HEK293 (cell line): ENCODE measurements around the gene ERCC3.

Source experiments
- GLI2 ChIP-seq: fragments of 450-650 bp; formaldehyde crosslinking; IDR thresholded peaks from 2 replicates; pipeline ENCODE4; 2017; ENCODE audit warnings: missing biosample characterization, missing genetic modification characterization, low read depth, borderline replicate concordance
- REPIN1 ChIP-seq: fragments of 450-650 bp; formaldehyde crosslinking; IDR thresholded peaks from 2 replicates; pipeline ENCODE4 v1.5.1; 2017; ENCODE audit warnings: missing biosample characterization, missing genetic modification characterization, low read depth
- ZNF133 ChIP-seq: fragments of 450-650 bp; formaldehyde crosslinking; IDR thresholded peaks from 2 replicates; pipeline ENCODE4 v1.5.1; 2016; ENCODE audit warnings: missing biosample characterization, missing genetic modification characterization
- ZNF416 ChIP-seq: fragments of 450-650 bp; formaldehyde crosslinking; IDR thresholded peaks from 2 replicates; pipeline ENCODE4 v1.5.1; 2016; ENCODE audit warnings: missing biosample characterization, missing genetic modification characterization
- ZNF768 ChIP-seq: fragments of 450-650 bp; formaldehyde crosslinking; IDR thresholded peaks from 2 replicates; pipeline ENCODE4 v1.5.1; 2018; ENCODE audit warnings: missing biosample characterization, mild to moderate bottlenecking, missing genetic modification characterization
- TF ChIP-seq, protein P1 (sequence below): fragments of 450-650 bp; formaldehyde crosslinking; IDR thresholded peaks from 2 replicates; pipeline ENCODE4 v1.5.1; 2016; ENCODE audit warnings: missing biosample characterization, missing genetic modification characterization
- TF ChIP-seq, protein P2 (sequence below): fragments of 450-650 bp; formaldehyde crosslinking; IDR thresholded peaks from 2 replicates; pipeline ENCODE4 v1.5.1; 2016; ENCODE audit warnings: missing biosample characterization, missing genetic modification characterization
- TF ChIP-seq, protein P3 (sequence below): fragments of 450-650 bp; formaldehyde crosslinking; IDR thresholded peaks from 2 replicates; pipeline ENCODE4 v1.5.1; 2016; ENCODE audit warnings: missing biosample characterization, missing genetic modification characterization
- TF ChIP-seq, protein P4 (sequence below): fragments of 450-650 bp; formaldehyde crosslinking; IDR thresholded peaks from 2 replicates; pipeline ENCODE4 v1.5.1; 2016; ENCODE audit warnings: missing biosample characterization, missing genetic modification characterization, low read depth

DNA sequence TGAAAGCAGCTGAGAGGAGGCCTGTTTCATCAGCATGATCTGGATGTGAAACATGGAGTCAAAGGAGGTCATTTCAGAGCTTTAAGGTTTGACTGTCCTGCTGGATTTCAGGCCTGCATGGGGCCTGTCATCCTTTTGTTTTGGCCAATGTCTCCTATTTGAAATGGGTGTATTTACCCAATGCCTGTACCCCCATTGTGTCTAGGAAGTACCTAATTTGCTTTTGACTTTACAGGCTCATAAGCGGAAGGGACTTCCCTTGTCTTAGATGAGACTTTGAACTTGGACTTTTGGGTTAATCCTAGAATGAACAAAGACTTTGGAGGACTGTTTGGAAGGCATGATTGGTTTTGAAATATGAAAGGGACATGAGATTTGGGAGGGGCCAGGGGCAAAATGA lies 54.5 kb downstream of the ERCC3 start:
- no peak for TF ChIP-seq ZNF133 (tag by site-specific recombination)
- TF ChIP-seq, protein P1, sequence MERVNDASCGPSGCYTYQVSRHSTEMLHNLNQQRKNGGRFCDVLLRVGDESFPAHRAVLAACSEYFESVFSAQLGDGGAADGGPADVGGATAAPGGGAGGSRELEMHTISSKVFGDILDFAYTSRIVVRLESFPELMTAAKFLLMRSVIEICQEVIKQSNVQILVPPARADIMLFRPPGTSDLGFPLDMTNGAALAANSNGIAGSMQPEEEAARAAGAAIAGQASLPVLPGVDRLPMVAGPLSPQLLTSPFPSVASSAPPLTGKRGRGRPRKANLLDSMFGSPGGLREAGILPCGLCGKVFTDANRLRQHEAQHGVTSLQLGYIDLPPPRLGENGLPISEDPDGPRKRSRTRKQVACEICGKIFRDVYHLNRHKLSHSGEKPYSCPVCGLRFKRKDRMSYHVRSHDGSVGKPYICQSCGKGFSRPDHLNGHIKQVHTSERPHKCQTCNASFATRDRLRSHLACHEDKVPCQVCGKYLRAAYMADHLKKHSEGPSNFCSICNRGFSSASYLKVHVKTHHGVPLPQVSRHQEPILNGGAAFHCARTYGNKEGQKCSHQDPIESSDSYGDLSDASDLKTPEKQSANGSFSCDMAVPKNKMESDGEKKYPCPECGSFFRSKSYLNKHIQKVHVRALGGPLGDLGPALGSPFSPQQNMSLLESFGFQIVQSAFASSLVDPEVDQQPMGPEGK (tag by site-specific recombination) = no peak
- TF ChIP-seq, protein P2, sequence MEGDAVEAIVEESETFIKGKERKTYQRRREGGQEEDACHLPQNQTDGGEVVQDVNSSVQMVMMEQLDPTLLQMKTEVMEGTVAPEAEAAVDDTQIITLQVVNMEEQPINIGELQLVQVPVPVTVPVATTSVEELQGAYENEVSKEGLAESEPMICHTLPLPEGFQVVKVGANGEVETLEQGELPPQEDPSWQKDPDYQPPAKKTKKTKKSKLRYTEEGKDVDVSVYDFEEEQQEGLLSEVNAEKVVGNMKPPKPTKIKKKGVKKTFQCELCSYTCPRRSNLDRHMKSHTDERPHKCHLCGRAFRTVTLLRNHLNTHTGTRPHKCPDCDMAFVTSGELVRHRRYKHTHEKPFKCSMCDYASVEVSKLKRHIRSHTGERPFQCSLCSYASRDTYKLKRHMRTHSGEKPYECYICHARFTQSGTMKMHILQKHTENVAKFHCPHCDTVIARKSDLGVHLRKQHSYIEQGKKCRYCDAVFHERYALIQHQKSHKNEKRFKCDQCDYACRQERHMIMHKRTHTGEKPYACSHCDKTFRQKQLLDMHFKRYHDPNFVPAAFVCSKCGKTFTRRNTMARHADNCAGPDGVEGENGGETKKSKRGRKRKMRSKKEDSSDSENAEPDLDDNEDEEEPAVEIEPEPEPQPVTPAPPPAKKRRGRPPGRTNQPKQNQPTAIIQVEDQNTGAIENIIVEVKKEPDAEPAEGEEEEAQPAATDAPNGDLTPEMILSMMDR (tag by site-specific recombination) = no peak
- no peak for TF ChIP-seq GLI2 (tag by site-specific recombination)
- no peak for TF ChIP-seq ZNF416 (tag by site-specific recombination)
- TF ChIP-seq ZNF768 (tag by site-specific recombination) = no peak
- TF ChIP-seq, protein P3, sequence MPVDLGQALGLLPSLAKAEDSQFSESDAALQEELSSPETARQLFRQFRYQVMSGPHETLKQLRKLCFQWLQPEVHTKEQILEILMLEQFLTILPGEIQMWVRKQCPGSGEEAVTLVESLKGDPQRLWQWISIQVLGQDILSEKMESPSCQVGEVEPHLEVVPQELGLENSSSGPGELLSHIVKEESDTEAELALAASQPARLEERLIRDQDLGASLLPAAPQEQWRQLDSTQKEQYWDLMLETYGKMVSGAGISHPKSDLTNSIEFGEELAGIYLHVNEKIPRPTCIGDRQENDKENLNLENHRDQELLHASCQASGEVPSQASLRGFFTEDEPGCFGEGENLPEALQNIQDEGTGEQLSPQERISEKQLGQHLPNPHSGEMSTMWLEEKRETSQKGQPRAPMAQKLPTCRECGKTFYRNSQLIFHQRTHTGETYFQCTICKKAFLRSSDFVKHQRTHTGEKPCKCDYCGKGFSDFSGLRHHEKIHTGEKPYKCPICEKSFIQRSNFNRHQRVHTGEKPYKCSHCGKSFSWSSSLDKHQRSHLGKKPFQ (tag by site-specific recombination) = no peak
- TF ChIP-seq, protein P4, sequence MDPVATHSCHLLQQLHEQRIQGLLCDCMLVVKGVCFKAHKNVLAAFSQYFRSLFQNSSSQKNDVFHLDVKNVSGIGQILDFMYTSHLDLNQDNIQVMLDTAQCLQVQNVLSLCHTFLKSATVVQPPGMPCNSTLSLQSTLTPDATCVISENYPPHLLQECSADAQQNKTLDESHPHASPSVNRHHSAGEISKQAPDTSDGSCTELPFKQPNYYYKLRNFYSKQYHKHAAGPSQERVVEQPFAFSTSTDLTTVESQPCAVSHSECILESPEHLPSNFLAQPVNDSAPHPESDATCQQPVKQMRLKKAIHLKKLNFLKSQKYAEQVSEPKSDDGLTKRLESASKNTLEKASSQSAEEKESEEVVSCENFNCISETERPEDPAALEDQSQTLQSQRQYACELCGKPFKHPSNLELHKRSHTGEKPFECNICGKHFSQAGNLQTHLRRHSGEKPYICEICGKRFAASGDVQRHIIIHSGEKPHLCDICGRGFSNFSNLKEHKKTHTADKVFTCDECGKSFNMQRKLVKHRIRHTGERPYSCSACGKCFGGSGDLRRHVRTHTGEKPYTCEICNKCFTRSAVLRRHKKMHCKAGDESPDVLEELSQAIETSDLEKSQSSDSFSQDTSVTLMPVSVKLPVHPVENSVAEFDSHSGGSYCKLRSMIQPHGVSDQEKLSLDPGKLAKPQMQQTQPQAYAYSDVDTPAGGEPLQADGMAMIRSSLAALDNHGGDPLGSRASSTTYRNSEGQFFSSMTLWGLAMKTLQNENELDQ = no peak
- TF ChIP-seq REPIN1 (tag by site-specific recombination) = no peak
